ENCODE measurements around the gene AGPS.

- TF ChIP-seq CTCF (IDR thresholded peaks at IDR 0.05) (no peak), EP300 (IDR thresholded peaks at IDR 0.05) (no peak), POLR2A (IDR thresholded peaks at IDR 0.05) (no peak), POLR2AphosphoS5 (IDR thresholded peaks at IDR 0.05) (no peak)
Observed at GRCh38 chr2:177537636-177538035, 145.1 kb downstream of the AGPS start.

Data from gastroesophageal sphincter (tissue), 3 donors.